Liver (tissue), 9 donors: ENCODE measurements around the gene CYB561D2. TPM values are rescaled to one million over a fixed set of nuclear protein-coding genes. Genes with fewer than 3 reads are reported as not detected.

ENCODE experiments used
- DNase-seq: peaks from one replicate; pipeline ENCODE4 v3.0.0-alpha.2; 2017; ENCODE audit warnings: low spot score
- H3K27ac ChIP-seq, 2 donors: one replicate each; pipeline ENCODE4 v1.7.0; 2013; ENCODE audit warnings: inconsistent platforms in 2 of 2, low read length in 2 of 2, control low read depth in 1 of 2, low read depth in 1 of 2, mild to moderate bottlenecking in 1 of 2
- H3K27me3 ChIP-seq, 4 donors: one replicate each; pipeline versions ENCODE4 v1.6.1 to v1.7.0; 2013; ENCODE audit warnings: low read length in 3 of 4, inconsistent platforms in 1 of 4, mild to moderate bottlenecking in 1 of 4, moderate library complexity in 1 of 4; ENCODE audit not compliant: control insufficient read depth in 4 of 4, insufficient read depth in 4 of 4
- H3K36me3 ChIP-seq, 4 donors: one replicate each; pipeline versions ENCODE4 v1.6.1 to v1.7.0; 2013; ENCODE audit warnings: low read length in 3 of 4, mild to moderate bottlenecking in 3 of 4, low read depth in 1 of 4, moderate library complexity in 1 of 4; ENCODE audit not compliant: control insufficient read depth in 4 of 4, insufficient read depth in 3 of 4
- H3K4me1 ChIP-seq, 4 donors: one replicate each; pipeline versions ENCODE4 v1.6.1 to v1.7.0; 2013; ENCODE audit warnings: low read length in 3 of 4, mild to moderate bottlenecking in 3 of 4, moderate library complexity in 1 of 4; ENCODE audit not compliant: control insufficient read depth in 4 of 4, insufficient read depth in 4 of 4
- H3K4me3 ChIP-seq, 3 donors: one replicate each; pipeline versions ENCODE4 v1.6.1 to v1.7.0; 2013; ENCODE audit warnings: low read length in 3 of 3, control low read depth in 1 of 3, low read depth in 1 of 3, mild to moderate bottlenecking in 1 of 3
- H3K9ac ChIP-seq, 2 donors: one replicate each; pipeline ENCODE4 v1.7.0; 2013; ENCODE audit warnings: low read length in 2 of 2, mild to moderate bottlenecking in 2 of 2, moderate library complexity in 2 of 2, control low read depth in 1 of 2, low read depth in 1 of 2
- H3K9me3 ChIP-seq, 4 donors: one replicate each; pipeline versions ENCODE4 v1.6.1 to v1.7.0; 2013; ENCODE audit warnings: low read length in 3 of 4; ENCODE audit not compliant: control insufficient read depth in 4 of 4
- FOXA2 ChIP-seq: IDR thresholded peaks from 2 replicates; pipeline ENCODE4 v1.6.1; 2016; ENCODE audit warnings: antibody characterized with exemption
- HNF4G ChIP-seq: IDR thresholded peaks from 2 replicates; pipeline ENCODE4 v1.6.1; 2016; ENCODE audit warnings: antibody characterized with exemption
- MAX ChIP-seq: IDR thresholded peaks from 2 replicates; pipeline ENCODE4 v1.6.1; 2016; ENCODE audit warnings: antibody characterized with exemption
- NR2F2 ChIP-seq: IDR thresholded peaks from 2 replicates; pipeline ENCODE4 v1.6.1; 2016; ENCODE audit warnings: antibody characterized with exemption
- RXRA ChIP-seq, 2 donors: IDR thresholded peaks; 2 replicates each; pipeline ENCODE4 v1.6.1; 2017 to 2018; ENCODE audit warnings: antibody characterized with exemption in 2 of 2, mild to moderate bottlenecking in 1 of 2
- SP1 ChIP-seq: IDR thresholded peaks from 2 replicates; pipeline ENCODE4 v1.6.1; 2018; ENCODE audit warnings: antibody characterized with exemption, mild to moderate bottlenecking
- TAF1 ChIP-seq: conservative IDR thresholded peaks from 2 replicates; pipeline ENCODE4 v1.6.1; 2016; ENCODE audit warnings: antibody characterized with exemption, mild to moderate bottlenecking
- YY1 ChIP-seq: IDR thresholded peaks from 2 replicates; pipeline ENCODE4 v1.6.1; 2016; ENCODE audit warnings: antibody characterized with exemption, mild to moderate bottlenecking
- ZBTB33 ChIP-seq: IDR thresholded peaks from 2 replicates; pipeline ENCODE4 v1.6.1; 2016; ENCODE audit warnings: antibody characterized with exemption
- whole genome bisulfite sequencing: extraction: QIAGEN DNeasy Blood & Tissue Kit; methylation state at CpG from one replicate; pipeline ENCODE4 v1.1.7; 2013; 5-methylcytosine and 5-hydroxymethylcytosine counted together
- polyA plus RNA-seq, 2 donors: library from polyadenylated mRNA; stranded (reverse) in 1 of 2; unstranded in 1 of 2; fragments of 200-250 nt in 1 of 2; fragments of >200 nt in 1 of 2; fragmentation: Nextera tagmentation in 1 of 2; extraction: Ambion mirVana in 1 of 2; gene quantifications; one replicate each; pipeline versions ENCODE4 v1.2.1 to v1.2.3, GENCODE V29; 2013 to 2015
- total RNA-seq, 2 donors: library from RNA; depleted of rRNA; stranded (reverse); fragments of >200 nt; gene quantifications; one replicate each; pipeline ENCODE4 v1.2.3, GENCODE V29; 2014
- donor health status: healthy.
- donor health status: healthy.
- donor health status: healthy.
- donor health status: healthy.
- donor health status: healthy.

The CYB561D2 gene
- total and polyA plus RNA-seq, 4 donors = 12.3 to 28.2 (median 22.1) TPM

- DNase-seq = no peak
- TF ChIP-seq HNF4G (no peak), NR2F2 (no peak), MAX (no peak), SP1 (no peak)
- H3K9ac ChIP-seq = no peak overlapping the region
- peaks cover 0 to 7% (median 2%) of the 10 kb centered on the region in 4 donors for H3K4me1 ChIP-seq
- no peaks in the 10 kb centered on the region for H3K36me3 ChIP-seq
- H3K9me3 ChIP-seq = no peaks in the 10 kb centered on the region
- no peak overlapping the region for H3K27ac ChIP-seq
- H3K4me3 ChIP-seq = no peak overlapping the region
- WGBS = 87% methylated on average over 10 of the region's 10 CpGs
- H3K27me3 ChIP-seq = no peaks in the 10 kb centered on the region
Observed at GRCh38 chr3:50395070-50395860, 44.6 kb downstream of the CYB561D2 start.

GRCh38 chr3:50396502-50396901 is 45.8 kb downstream of the CYB561D2 start:
- Histone ChIP-seq H3K27me3 (no peaks in the 10 kb centered on the region), H3K9ac (no peak overlapping the region), H3K4me1 (no peaks in the 10 kb centered on the region), H3K27ac (no peak overlapping the region), H3K36me3 (no peaks in the 10 kb centered on the region), H3K4me3 (no peak overlapping the region), H3K9me3 (no peaks in the 10 kb centered on the region)
- WGBS = 92% methylated on average over 10 of the region's 10 CpGs
- DNase-seq = no peak
- TF ChIP-seq TAF1 = no peak
- TF ChIP-seq RXRA (IDR thresholded peaks at IDR 0.05) = no peak
- no peak for TF ChIP-seq FOXA2

- no peak for TF ChIP-seq MAX
- TF ChIP-seq YY1 = no peak
- no peak for TF ChIP-seq TAF1
- no peak for TF ChIP-seq RXRA (IDR thresholded peaks at IDR 0.05)
- no peak for TF ChIP-seq ZBTB33
- TF ChIP-seq HNF4G = no peak
- no peaks in the 10 kb centered on the region for H3K36me3 ChIP-seq
- H3K4me1 ChIP-seq = no peaks in the 10 kb centered on the region
- no peaks in the 10 kb centered on the region for H3K9me3 ChIP-seq
- H3K27me3 ChIP-seq = no peaks in the 10 kb centered on the region
- H3K4me3 ChIP-seq = no peak overlapping the region
- H3K9ac ChIP-seq = no peak overlapping the region
- no peak overlapping the region for H3K27ac ChIP-seq
- WGBS = 29% methylated on average over 5 of the region's 5 CpGs
- no peak for DNase-seq
Observed at GRCh38 chr3:50401978-50402595, 51.4 kb downstream of the CYB561D2 start.

Other genes with a start within 250 kb of the CYB561D2 start
- 1 to 10 TPM; 1.6 to 4.8 TPM for gene SEMA3F, start 195.5 kb upstream of the CYB561D2 start, total RNA-seq
- 1 to 10 TPM in 1 of 2 donors, under 1 TPM in 1; 0.60 to 2.7 TPM for gene SEMA3F, start 195.5 kb upstream of the CYB561D2 start, polyA plus RNA-seq
- under 1 TPM in 1 of 2 donors, not detected in 1; 0.08 TPM for gene GNAT1, start 159.3 kb upstream of the CYB561D2 start, total RNA-seq
- not detected for gene GNAT1, start 159.3 kb upstream of the CYB561D2 start, polyA plus RNA-seq
- 100 to 1,000 TPM in 1 of 2 donors, 10 to 100 TPM in 1; 98.1 to 166 TPM for gene SLC38A3, start 145.6 kb upstream of the CYB561D2 start, total RNA-seq
- 100 to 1,000 TPM; 114 to 180 TPM for gene SLC38A3, start 145.6 kb upstream of the CYB561D2 start, polyA plus RNA-seq
- 10 to 100 TPM; 58.3 to 65.0 TPM for gene GNAI2, start 114.7 kb upstream of the CYB561D2 start, total RNA-seq
- 10 to 100 TPM; 59.5 to 86.3 TPM for gene GNAI2, start 114.7 kb upstream of the CYB561D2 start, polyA plus RNA-seq
- 1 to 10 TPM in 1 of 2 donors, under 1 TPM in 1; 0.56 to 1.5 TPM for gene SEMA3B, start 81.7 kb upstream of the CYB561D2 start, total RNA-seq
- 1 to 10 TPM in 1 of 2 donors, under 1 TPM in 1; 0.40 to 1.3 TPM for gene SEMA3B, start 81.7 kb upstream of the CYB561D2 start, polyA plus RNA-seq
- under 1 TPM in 1 of 2 donors, not detected in 1; 0.08 TPM for gene LSMEM2, start 71.8 kb upstream of the CYB561D2 start, total RNA-seq
- under 1 TPM in 1 of 2 donors, not detected in 1; 0.03 TPM for gene LSMEM2, start 71.8 kb upstream of the CYB561D2 start, polyA plus RNA-seq
- 10 to 100 TPM; 55.7 to 66.1 TPM for gene IFRD2, start 58.4 kb upstream of the CYB561D2 start, total RNA-seq
- 10 to 100 TPM; 60.3 to 91.2 TPM for gene IFRD2, start 58.4 kb upstream of the CYB561D2 start, polyA plus RNA-seq
- 1 to 10 TPM; 1.9 to 6.6 TPM for gene HYAL3, start 51.5 kb upstream of the CYB561D2 start, total RNA-seq
- gene HYAL3, start 51.5 kb upstream of the CYB561D2 start, polyA plus RNA-seq = 1 to 10 TPM; 1.8 to 2.0 TPM
- 1 to 10 TPM; 1.6 to 1.8 TPM for gene NAA80, start 51.5 kb upstream of the CYB561D2 start, total RNA-seq
- gene NAA80, start 51.5 kb upstream of the CYB561D2 start, polyA plus RNA-seq = 1 to 10 TPM; 2.3 to 5.5 TPM
- 100 to 1,000 TPM in 1 of 2 donors, 10 to 100 TPM in 1; 87.6 to 155 TPM for gene HYAL1, start 47.3 kb upstream of the CYB561D2 start, total RNA-seq
- 100 to 1,000 TPM in 1 of 2 donors, 10 to 100 TPM in 1; 82.3 to 156 TPM for gene HYAL1, start 47.3 kb upstream of the CYB561D2 start, polyA plus RNA-seq
- gene HYAL2, start 28.1 kb upstream of the CYB561D2 start, total RNA-seq = 10 to 100 TPM; 33.5 to 57.6 TPM
- gene HYAL2, start 28.1 kb upstream of the CYB561D2 start, polyA plus RNA-seq = 10 to 100 TPM; 19.5 to 32.9 TPM
- gene TUSC2, start 22.6 kb upstream of the CYB561D2 start, total RNA-seq = 10 to 100 TPM; 12.7 to 14.3 TPM
- gene TUSC2, start 22.6 kb upstream of the CYB561D2 start, polyA plus RNA-seq = 10 to 100 TPM; 29.0 to 37.7 TPM
- gene RASSF1, start 10.0 kb upstream of the CYB561D2 start, total RNA-seq = 10 to 100 TPM; 12.2 to 13.2 TPM
- 10 to 100 TPM in 1 of 2 donors, 1 to 10 TPM in 1; 6.5 to 10.3 TPM for gene RASSF1, start 10.0 kb upstream of the CYB561D2 start, polyA plus RNA-seq
- gene ZMYND10, start 5.1 kb upstream of the CYB561D2 start, total RNA-seq = under 1 TPM; 0.09 to 0.75 TPM
- under 1 TPM; 0.23 to 0.31 TPM for gene ZMYND10, start 5.1 kb upstream of the CYB561D2 start, polyA plus RNA-seq
- gene NPRL2, start 87 bp upstream of the CYB561D2 start, total RNA-seq = 10 to 100 TPM; 11.3 to 17.3 TPM
- 10 to 100 TPM; 11.4 to 16.6 TPM for gene NPRL2, start 87 bp upstream of the CYB561D2 start, polyA plus RNA-seq
- gene TMEM115, start 8.7 kb downstream of the CYB561D2 start, total RNA-seq = 10 to 100 TPM; 18.6 to 20.2 TPM
- 10 to 100 TPM; 19.4 to 23.0 TPM for gene TMEM115, start 8.7 kb downstream of the CYB561D2 start, polyA plus RNA-seq
- under 1 TPM; 0.17 to 0.19 TPM for gene CACNA2D2, start 152.8 kb downstream of the CYB561D2 start, total RNA-seq
- gene CACNA2D2, start 152.8 kb downstream of the CYB561D2 start, polyA plus RNA-seq = under 1 TPM; 0.10 to 0.14 TPM
- gene C3orf18, start 216.9 kb downstream of the CYB561D2 start, total RNA-seq = 1 to 10 TPM; 1.8 to 2.7 TPM
- 1 to 10 TPM in 1 of 2 donors, under 1 TPM in 1; 0.54 to 1.1 TPM for gene C3orf18, start 216.9 kb downstream of the CYB561D2 start, polyA plus RNA-seq
- 1 to 10 TPM; 3.7 to 9.2 TPM for gene HEMK1, start 218.7 kb downstream of the CYB561D2 start, total RNA-seq
- 1 to 10 TPM; 8.7 to 9.5 TPM for gene HEMK1, start 218.7 kb downstream of the CYB561D2 start, polyA plus RNA-seq